ENCODE results near the gene COL15A1.
A peak's percentile ranks its signal among the peaks of the same experiment; 100 is the strongest.

COL15A1 gene

GRCh38 chr9:99040911-99041582 lies 97.3 kb downstream of the COL15A1 start:
- DNase-seq = no peak

GRCh38 chr9:99041618-99042017 lies 97.9 kb downstream of the COL15A1 start:
- no peak for DNase-seq

GRCh38 chr9:99042620-99043019 lies 98.9 kb downstream of the COL15A1 start:
- DNase-seq = no peak

- DNase-seq = no peak
Measured at GRCh38 chr9:99044827-99045226, 101.1 kb downstream of the COL15A1 start.

- DNase-seq = no peak
Measured at GRCh38 chr9:99046068-99046467, 102.4 kb downstream of the COL15A1 start.

- DNase-seq = no peak
Measured at GRCh38 chr9:99046542-99047071, 102.9 kb downstream of the COL15A1 start.

GRCh38 chr9:99049228-99049627 lies 105.5 kb downstream of the COL15A1 start:
- no peak for DNase-seq

GRCh38 chr9:99049641-99050040 lies 105.9 kb downstream of the COL15A1 start:
- DNase-seq = no peak

- DNase-seq = no peak
Measured at GRCh38 chr9:99050292-99050911, 106.7 kb downstream of the COL15A1 start.

GRCh38 chr9:99050924-99051323 lies 107.2 kb downstream of the COL15A1 start:
- no peak for DNase-seq

GRCh38 chr9:99051406-99051805 lies 107.7 kb downstream of the COL15A1 start:
- DNase-seq = no peak

GRCh38 chr9:99051851-99052250 lies 108.1 kb downstream of the COL15A1 start:
- no peak for DNase-seq

- DNase-seq = no peak
Measured at GRCh38 chr9:99052815-99053715, 109.4 kb downstream of the COL15A1 start.

- DNase-seq = no peak
Measured at GRCh38 chr9:99054581-99054980, 110.9 kb downstream of the COL15A1 start.

GRCh38 chr9:99055384-99055783 lies 111.7 kb downstream of the COL15A1 start:
- DNase-seq = no peak

- DNase-seq = no peak
Measured at GRCh38 chr9:99056186-99056585, 112.5 kb downstream of the COL15A1 start.

- no peak for DNase-seq
Measured at GRCh38 chr9:99056886-99057664, 113.4 kb downstream of the COL15A1 start.

- DNase-seq = peak; percentile 36 to 42
Measured at GRCh38 chr9:99057665-99058625, 114.2 kb downstream of the COL15A1 start.

GRCh38 chr9:99058964-99059921 lies 115.5 kb downstream of the COL15A1 start:
- DNase-seq = no peak

GRCh38 chr9:99060621-99061020 lies 116.9 kb downstream of the COL15A1 start:
- DNase-seq = no peak

All from activated CD4-positive, alpha-beta T cell treated with anti-CD3 and anti-CD28 coated beads, Interleukin-2, amount 50 U/mL, for 4 hours (primary cell).